Measurements from ENCODE around the gene KCNJ6. TPM values are rescaled to one million over a fixed set of nuclear protein-coding genes. Genes with fewer than 3 reads are reported as not detected.

The KCNJ6 gene
- polyA plus RNA-seq, 10 donors, result 0.99 to 3.1 (median 1.4) TPM

GRCh38 chr21:37574316-37574715 is 341.9 kb downstream of the KCNJ6 start:
- DNase-seq, result no peak

- DNase-seq, result no peak
Observed at GRCh38 chr21:37571442-37571841, 344.8 kb downstream of the KCNJ6 start.

GRCh38 chr21:37568916-37569315 is 347.3 kb downstream of the KCNJ6 start:
- DNase-seq, result no peak

- no peak for DNase-seq
Observed at GRCh38 chr21:37568415-37568814, 347.8 kb downstream of the KCNJ6 start.

- no peak for DNase-seq
Observed at GRCh38 chr21:37566790-37567615, 349.3 kb downstream of the KCNJ6 start.

GRCh38 chr21:37565530-37566223 is 350.6 kb downstream of the KCNJ6 start:
- no peak for DNase-seq

- DNase-seq, result no peak
Observed at GRCh38 chr21:37564924-37565529, 351.2 kb downstream of the KCNJ6 start.

GRCh38 chr21:37564341-37564923 is 351.8 kb downstream of the KCNJ6 start:
- DNase-seq, result peak in 1 of 3 donors; percentile 97

GRCh38 chr21:37563641-37564340 is 352.5 kb downstream of the KCNJ6 start:
- DNase-seq, result peak; percentile 93 to 97 (median 94)

- DNase-seq, result no peak
Observed at GRCh38 chr21:37562920-37563640, 353.2 kb downstream of the KCNJ6 start.

- DNase-seq, result no peak
Observed at GRCh38 chr21:37561941-37562919, 354.0 kb downstream of the KCNJ6 start.

GRCh38 chr21:37561506-37561905 is 354.8 kb downstream of the KCNJ6 start:
- no peak for DNase-seq

GRCh38 chr21:37560385-37560784 is 355.9 kb downstream of the KCNJ6 start:
- no peak for DNase-seq

GRCh38 chr21:37558676-37559211 is 357.5 kb downstream of the KCNJ6 start:
- DNase-seq, result no peak
